ENCODE measurements around the gene IFNG.
A peak's percentile ranks its signal among the peaks of the same experiment; 100 is the strongest.

Gene IFNG

GRCh38 chr12:68163560-68164081, 4.1 kb upstream of the IFNG start:
- no peak for DNase-seq

DNA sequence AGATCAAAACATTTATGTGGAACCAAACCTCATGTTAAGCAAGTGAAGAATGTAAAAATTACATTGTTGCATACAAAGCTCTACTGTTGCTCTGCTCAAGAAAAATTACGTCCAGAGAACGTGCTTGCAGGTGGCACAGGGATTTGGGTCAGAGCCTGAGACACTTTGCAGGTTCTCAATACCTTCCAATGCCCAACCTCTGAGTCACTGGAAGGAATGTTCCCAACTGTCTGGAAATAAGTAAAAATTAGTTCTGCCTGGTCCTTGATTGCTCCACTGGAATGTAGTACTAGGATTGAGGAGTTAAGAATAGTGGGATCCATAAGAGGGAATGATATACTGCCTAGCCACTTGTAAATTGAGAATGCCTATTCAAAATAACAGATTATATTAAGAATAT, 2.8 kb upstream of the IFNG start:
- DNase-seq: no peak

GRCh38 chr12:68158432-68158831, 1.1 kb downstream of the IFNG start:
- no peak for DNase-seq

GRCh38 chr12:68157380-68157779, 2.2 kb downstream of the IFNG start:
- DNase-seq: no peak

GRCh38 chr12:68156636-68157035, 2.9 kb downstream of the IFNG start:
- DNase-seq: no peak

GRCh38 chr12:68154779-68155178, 4.8 kb downstream of the IFNG start:
- DNase-seq: no peak

DNA sequence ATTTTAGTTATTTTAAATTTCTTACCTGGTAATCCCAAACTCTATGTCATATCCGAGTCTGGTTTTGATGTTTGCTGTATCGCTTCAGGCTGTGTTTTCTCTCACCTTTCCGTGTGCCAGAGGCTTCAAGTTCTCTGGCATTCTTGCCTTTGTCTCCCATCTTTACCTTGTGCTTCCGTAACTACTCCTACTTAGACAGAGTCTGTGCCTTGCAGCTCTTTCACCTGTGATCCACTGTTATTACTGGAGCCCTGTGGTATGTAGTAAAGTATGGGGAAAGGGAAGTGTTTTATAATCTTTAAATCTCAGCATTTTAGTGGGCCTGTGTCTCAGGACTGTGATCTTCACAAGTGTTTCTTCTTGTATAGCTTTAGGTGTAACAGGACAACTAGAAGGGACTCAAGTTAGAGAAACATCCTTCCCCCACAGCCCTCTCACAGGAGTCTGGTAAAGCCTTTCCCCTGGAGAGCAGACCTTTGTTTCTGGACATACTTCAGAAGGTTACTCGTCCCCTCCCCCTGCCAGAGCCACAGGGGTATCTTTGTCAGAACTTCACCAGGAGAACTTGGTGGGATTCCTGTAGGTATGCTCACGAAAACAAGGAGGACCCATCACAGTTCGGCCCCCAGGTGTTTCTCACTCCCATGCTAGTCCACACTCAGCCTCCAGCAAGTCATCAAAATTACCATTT, 11.1 kb downstream of the IFNG start:
- no peak for DNase-seq

DNA sequence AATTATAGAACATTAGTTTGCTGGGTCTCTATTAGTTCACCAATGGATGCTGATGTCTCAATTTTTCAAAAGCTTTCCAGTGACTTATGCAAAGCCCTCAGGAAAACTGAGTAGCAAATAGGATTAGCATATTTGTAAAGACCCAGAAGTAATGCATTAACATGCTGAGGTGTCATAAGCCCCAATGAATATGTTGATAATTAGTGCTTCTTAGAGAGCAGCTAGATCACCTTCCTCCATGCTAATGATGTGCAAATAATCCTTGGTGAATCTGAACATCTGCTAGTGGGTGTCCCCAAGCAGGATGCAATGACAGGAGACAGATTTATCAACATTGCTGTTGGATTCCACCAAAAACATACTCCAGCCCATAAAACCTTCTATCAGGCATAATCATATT, 19.0 kb downstream of the IFNG start:
- DNase-seq: no peak

GRCh38 chr12:68139941-68140340, 19.6 kb downstream of the IFNG start:
- no peak for DNase-seq

- no peak for DNase-seq
Measured at GRCh38 chr12:68139001-68139400, 20.5 kb downstream of the IFNG start.

GRCh38 chr12:68138480-68138879, 21.1 kb downstream of the IFNG start:
- DNase-seq: no peak

- no peak for DNase-seq
Measured at GRCh38 chr12:68137335-68137830, 22.2 kb downstream of the IFNG start.

- no peak for DNase-seq
Measured at GRCh38 chr12:68135520-68135919, 24.0 kb downstream of the IFNG start.

DNA sequence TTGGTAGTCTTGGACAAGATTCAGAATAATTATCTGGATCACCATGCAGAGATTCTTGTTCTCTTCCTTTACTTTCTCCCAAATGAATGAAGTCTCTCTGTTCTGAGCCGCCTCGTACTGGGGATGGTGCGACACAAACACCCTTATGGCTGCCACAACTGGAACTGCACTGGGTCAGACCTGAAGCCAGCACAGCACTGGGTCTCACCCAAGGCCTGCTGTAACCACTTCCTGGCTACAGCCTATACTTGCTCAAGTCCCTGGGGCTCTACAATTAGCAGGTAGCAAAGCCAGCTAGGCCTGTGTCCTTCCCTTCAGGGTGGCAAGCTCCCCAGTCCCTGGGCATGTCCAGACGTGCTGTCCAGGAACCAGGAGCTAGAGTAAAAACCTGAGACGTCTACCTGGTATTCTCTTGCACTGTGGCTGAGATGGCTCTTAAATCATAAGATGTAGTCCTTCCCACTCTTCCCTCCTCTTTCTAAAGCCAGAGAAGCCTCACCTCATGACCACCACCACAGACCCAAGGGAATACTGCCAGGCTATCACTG, 27.6 kb downstream of the IFNG start:
- no peak for DNase-seq

- no peak for DNase-seq
Measured at GRCh38 chr12:68129979-68130378, 29.6 kb downstream of the IFNG start.

- no peak for DNase-seq
Measured at GRCh38 chr12:68122236-68122920, 37.2 kb downstream of the IFNG start.

DNA sequence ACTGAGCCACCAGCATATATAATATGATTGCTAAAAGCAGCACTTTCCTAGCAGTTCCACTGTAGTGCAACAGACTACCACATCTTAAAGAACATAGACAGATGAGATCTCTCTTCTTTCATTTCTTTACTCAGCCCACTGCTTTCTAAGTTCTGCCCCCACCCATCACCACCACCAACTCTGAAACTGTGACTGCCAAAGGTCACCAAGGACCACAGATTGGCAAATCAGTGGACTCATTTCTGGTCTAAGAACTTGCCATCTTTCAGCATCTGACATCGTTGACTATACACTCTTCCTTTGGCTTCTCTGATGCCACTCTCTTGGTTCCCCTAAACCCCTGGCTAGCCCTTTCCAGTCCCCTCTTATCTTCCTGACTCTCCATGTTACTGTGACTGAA, 38.4 kb downstream of the IFNG start:
- peak; percentile 64 for DNase-seq

GRCh38 chr12:68119724-68120211, 39.8 kb downstream of the IFNG start:
- peak; percentile 81 for DNase-seq

DNA sequence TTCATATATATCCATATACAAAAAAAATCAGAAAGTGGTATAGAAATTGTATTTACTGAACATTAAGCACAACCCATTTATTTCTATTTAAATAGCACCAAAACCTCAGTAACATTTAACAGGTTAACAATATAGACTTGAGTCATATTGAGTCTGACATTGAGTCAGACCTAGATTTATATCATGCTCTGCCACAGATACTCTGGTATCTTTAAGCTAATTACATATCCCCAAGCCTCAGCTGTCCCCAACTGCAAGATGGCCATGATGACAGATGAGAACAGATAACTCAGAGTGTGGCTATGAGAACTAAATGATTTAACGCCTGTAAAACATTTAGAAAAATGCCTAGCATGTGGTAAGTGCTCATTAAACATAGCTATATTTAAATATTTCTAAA, 40.3 kb downstream of the IFNG start:
- no peak for DNase-seq

DNA sequence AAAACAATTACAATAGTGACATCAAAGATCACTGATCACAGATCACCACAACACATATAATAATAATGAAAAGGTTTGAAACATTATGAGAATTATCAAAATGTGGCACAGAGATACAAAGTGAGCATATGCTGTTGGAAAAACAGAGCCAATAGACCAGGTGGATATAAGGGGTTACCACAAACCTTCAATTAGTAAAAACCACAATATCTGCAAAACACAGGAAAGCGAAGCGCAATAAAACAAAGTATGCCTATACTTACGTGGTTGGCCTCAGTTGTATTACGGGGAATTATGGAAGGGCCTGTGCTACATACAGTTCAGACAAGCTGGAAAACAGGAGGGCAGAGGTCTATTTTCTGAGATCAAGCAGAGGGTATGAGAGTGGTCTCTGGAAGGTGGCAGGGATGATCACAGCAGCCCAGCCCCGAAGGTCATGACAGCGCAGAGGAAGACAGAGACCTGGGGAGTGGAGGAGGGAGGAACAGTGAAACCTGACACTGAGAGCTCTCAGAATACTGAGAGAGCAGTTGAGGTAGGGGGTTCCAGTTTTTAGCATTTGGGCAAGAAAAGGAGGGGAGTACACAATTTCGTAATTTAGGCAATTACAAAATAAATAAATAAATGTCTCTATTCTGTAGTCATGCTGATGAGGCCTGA, 41.3 kb downstream of the IFNG start:
- DNase-seq: no peak

GRCh38 chr12:68117661-68118060, 41.9 kb downstream of the IFNG start:
- DNase-seq: no peak

DNA sequence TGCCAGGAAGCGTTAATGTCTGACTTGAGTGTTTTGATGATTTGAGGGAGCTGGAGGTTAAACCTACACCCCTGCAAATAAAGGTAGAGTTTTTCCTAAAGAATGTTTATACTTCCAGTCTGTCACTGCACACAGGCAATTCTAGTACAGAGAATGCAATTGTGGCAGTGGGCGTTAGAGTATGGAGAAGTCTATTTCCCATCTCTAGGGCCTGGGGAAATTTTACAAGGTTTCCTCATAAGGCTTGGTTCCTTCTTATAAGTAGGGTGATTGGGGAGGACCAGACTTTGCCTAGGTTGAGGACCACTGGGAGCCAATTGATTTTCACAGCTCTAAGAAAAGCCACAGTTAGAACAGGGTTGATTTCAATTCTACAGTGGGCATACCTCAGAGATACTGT, 44.3 kb downstream of the IFNG start:
- DNase-seq: no peak

- no peak for DNase-seq
Measured at GRCh38 chr12:68114606-68115005, 44.9 kb downstream of the IFNG start.

Measured in stimulated activated CD8-positive, alpha-beta memory T cell treated with anti-CD3 and anti-CD28 coated beads, Interleukin-4, amount 100 ng/mL, for 48 hours (primary cell).